T-helper 2 cell (primary cell): ENCODE data around the gene PTH2R.
A peak's percentile ranks its signal among the peaks of the same experiment; 100 is the strongest.
"Not testable (repeated sequence)": the region's sequence is repeated elsewhere in the genome, so short reads cannot be mapped to it uniquely, and the experiment has no call there.

Source experiments
- DNase-seq, 5 experiments: peaks; one replicate each; pipeline versions ENCODE4 v3.0.0 to v3.0.0-alpha.2; 2012 to 2022

The PTH2R gene

DNA sequence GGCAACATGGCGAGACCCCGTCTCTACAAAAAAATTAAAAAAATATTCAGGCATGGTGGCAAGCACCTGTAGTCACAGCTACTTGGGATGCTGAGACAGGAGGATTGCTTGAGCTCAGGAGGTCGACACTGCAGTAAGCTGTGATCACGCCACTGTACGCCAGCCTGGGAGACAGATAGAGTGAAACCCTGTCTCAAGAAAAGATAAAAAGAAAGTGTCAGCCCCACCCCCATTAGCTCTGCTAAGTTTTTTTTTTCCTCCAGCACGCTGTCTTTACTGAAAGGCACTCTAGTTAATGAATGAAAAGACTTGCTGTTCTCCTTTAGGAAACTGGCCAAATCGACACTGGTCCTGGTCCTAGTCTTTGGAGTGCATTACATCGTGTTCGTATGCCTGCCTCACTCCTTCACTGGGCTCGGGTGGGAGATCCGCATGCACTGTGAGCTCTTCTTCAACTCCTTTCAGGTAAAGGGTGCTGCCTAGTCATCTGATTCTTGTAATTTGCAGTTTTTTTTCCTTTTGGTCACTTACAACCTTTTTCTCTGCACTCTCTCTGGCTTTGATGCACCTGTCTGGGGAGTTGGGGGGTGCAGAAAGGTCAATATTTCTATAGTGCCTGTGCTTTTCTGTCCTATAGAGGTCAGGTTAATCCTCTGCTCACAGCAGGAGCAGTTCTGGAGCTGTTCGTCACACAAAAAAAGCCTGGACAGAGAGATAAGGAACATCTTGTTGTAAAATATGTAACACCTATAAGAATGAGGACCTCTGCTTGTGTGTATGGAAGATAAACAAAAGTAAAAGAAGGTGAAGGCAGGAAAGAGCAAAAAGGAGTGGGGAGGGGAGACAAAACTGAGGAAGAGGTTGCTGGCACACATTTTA lies 82.3 kb downstream of the PTH2R start:
- DNase-seq, result no peak

DNA sequence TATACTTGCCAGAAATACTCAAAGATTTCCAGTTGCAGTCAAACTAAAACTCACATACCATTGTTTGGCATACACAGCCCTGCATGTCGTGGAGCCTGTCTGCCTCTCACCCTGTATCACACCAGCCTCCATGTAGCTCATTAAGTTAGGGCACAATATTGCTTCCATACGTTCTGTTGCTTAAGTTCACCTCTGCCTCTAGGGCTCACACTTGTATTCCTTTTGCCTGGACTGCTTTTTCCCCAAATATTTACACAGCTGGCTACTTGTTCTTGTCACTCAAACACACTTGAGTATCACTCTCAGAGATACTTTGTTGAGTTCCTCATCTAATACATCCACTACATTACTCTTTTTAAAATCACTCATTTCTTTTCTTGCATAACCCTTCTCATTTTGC lies 83.1 kb downstream of the PTH2R start:
- DNase-seq, result no peak

DNA sequence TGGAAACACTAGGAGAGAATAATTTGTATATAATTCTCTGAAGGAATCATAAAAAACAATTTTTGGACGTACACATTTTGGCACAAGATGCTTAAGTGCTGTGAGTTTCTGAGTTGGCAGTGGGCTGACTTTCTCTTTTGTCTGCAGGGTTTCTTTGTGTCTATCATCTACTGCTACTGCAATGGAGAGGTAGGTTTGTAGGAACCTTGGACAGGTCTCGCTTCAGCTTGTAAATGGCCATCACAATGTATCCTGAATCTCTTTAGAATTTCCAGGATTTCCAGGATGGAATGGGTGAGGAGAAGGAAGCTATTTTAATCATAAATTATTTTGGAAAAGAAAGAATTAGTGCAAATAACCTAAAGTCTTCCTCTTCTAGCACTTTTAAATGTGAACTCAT lies 83.9 kb downstream of the PTH2R start:
- DNase-seq, result no peak

DNA sequence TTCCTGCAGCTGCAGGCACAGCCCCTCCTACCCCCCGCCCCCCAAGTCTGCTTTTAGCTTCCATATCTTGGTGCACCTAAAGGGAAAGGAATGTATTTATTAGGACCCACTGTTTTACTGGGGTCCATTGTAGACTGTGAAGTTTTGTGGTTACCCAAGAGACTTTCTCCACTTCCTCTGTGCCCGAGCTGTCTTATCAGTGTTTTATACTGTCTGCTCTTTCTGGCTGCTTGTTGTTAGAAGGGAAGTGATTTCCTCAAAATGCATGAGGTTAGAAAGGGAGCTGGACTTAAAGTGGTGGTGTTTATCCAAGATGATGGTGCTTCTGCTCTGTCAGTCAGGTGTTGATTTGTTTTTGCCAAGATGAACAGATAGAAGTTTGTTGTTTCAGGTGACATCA lies 85.0 kb downstream of the PTH2R start:
- no peak for DNase-seq

- DNase-seq, result no peak
Observed at GRCh38 chr2:208492069-208492468, 85.5 kb downstream of the PTH2R start.

DNA sequence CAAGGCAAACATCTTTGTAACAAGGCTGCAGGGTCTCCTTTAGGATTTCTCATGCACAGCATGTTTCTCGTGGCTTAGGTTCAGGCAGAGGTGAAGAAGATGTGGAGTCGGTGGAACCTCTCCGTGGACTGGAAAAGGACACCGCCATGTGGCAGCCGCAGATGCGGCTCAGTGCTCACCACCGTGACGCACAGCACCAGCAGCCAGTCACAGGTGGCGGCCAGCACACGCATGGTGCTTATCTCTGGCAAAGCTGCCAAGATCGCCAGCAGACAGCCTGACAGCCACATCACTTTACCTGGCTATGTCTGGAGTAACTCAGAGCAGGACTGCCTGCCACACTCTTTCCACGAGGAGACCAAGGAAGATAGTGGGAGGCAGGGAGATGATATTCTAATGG lies 86.6 kb downstream of the PTH2R start:
- no peak for DNase-seq

GRCh38 chr2:208496129-208496528 lies 89.5 kb downstream of the PTH2R start:
- no peak for DNase-seq

DNA sequence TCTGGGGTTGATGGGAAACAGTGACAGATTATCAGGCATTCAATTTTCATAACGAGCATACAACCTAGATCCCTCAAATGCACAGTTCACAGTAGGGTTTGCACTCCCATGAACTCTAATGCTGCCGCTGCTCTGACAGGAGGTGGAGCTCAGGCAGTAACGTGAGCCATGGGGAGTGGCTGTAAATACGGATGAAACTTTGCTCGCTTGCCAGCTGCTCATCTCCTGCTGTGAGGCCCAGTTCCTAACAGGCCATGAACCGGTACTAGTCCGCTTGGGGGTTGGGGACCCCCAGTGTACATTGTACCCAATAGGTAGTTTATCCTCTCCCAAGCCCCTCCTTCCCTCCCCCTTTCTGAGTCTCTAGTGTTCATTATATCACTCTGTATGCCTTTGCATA lies 94.6 kb downstream of the PTH2R start:
- no peak for DNase-seq

- DNase-seq, result no peak
Observed at GRCh38 chr2:208502288-208502687, 95.7 kb downstream of the PTH2R start.

- DNase-seq, result not testable (repeated sequence)
Observed at GRCh38 chr2:208505365-208505764, 98.8 kb downstream of the PTH2R start.

DNA sequence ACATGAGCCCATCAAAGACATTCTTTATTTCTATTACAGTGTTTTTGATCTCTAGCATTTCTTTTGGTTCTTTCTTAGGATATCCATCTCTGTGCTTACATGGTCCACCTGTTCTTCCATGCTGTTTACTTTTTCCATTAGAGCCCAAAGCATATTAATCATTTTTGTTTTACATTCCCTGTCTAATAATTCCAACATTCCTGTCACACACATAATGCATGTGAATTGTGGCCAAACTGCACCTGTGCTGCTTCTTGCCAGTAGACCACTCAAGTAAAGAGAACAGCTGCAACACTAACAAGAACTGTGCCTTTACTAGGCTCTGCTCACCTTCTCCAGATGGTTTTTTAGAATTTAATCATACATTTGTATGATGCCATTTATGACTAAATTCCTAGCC lies 103.0 kb downstream of the PTH2R start:
- DNase-seq, result no peak

DNA sequence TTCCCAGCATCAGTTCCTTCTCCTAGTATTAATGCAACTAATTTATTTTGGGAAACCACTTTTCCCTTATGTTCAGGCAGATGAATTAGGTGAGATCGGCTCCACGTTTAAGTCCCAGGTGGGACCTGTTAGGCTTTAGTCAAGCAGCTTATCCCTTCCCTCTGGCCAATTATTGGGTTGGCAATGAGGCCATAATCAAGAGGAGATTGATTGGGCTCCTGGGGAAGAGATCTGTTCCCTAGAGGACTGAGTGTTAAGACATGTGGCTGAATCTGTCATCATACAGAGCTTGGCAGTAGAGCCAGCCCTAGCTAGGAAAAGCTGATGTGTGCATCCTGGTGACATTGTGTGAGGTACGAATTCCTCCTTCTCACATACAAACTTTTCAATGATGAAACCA lies 104.4 kb downstream of the PTH2R start:
- no peak for DNase-seq

GRCh38 chr2:208511573-208511972 lies 105.0 kb downstream of the PTH2R start:
- no peak for DNase-seq

DNA sequence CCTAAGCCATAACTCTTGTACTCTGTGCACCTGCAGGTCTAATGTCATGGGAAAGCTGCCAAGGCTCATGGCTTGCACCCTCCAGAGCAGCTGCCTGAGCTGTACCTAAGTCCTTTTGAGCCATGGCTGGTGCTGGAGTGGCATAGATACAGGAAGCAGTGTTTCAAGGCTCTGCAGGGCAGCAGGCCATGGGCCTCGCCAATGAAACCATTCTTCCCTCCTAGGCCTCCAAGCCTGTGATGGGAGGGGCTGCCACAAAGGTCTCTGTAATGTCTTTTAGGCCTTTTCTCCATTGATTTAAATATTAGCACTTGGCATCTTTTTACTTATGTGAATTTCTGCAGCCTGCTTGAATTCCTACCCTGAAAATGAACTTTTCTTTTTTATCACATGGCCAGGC lies 108.5 kb downstream of the PTH2R start:
- no peak for DNase-seq

DNA sequence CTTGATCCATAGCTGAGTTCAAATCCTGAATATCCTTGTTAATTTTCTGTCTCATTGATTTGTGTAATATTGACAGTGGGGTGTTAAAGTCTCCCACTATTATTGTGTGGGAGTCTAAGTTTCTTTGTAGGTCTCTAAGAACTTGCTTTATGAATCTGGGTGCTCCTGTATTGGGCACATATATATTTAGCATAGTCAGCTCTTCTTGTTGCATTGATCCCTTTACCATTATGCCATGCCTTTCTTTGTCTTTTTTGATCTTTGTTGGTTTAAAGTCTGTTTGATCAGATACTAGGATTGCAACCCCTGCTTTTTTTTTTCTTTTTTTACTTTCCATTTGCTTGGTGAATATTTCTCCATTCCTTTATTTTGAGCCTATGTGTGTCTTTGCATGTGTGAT lies 116.5 kb downstream of the PTH2R start:
- not testable (repeated sequence) for DNase-seq

DNA sequence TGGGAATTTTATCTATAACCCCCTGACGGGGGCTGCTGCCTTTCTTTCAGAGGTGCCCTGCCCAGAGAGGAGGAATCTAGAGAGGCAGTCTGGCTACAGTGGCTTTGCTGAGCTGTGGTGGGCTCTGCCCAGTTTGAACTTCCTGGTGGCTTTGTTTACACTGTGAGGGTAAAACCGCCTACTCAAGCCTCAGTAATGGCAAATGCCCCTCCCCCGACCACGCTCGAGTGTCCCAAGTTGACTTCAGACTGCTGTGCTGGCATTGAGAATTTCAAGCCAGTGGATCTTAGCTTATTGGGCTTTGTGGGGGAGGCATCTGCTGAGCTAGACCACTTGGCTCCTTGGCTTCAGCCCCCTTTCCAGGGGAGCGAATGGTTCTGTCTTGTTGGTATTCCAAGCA lies 118.6 kb downstream of the PTH2R start:
- not testable (repeated sequence) for DNase-seq

- DNase-seq, result no peak
Observed at GRCh38 chr2:208529796-208530195, 123.2 kb downstream of the PTH2R start.

DNA sequence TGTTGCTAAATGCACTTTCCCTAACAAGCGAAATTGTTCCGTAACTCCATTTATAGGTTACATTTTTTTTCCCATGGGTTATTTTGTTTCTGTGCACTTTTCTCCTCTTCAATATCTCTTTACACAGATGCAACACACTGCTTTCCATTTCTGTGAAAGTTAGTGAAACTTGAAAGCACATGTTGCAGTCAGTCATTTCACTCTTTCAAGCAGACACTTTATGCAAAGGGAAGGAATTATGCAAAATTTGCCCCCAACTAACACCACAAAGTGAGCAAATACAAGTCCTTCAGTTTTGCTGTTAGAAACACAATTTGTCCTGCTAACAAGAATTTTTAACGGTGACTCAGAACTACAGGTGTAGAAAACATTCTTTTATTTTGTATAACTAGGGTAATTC lies 124.8 kb downstream of the PTH2R start:
- DNase-seq, result no peak

DNA sequence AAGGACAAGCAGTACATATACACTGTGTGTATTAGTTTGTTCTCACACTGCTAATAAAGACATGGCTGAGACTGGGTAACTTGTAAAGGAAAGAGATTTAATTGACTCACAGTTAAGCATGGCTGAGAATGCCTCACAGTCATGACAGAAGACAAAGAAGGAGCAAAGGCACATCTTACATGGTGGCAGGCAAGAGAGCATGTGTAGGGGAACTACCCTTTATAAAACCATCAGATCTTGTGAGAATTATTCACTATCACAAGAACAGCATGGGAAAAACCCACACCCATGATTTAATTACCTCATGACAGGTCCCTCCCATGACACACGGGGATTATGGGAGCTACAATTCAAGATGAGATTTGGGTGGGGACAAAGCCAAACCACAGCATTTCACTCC lies 129.0 kb downstream of the PTH2R start:
- not testable (repeated sequence) for DNase-seq

DNA sequence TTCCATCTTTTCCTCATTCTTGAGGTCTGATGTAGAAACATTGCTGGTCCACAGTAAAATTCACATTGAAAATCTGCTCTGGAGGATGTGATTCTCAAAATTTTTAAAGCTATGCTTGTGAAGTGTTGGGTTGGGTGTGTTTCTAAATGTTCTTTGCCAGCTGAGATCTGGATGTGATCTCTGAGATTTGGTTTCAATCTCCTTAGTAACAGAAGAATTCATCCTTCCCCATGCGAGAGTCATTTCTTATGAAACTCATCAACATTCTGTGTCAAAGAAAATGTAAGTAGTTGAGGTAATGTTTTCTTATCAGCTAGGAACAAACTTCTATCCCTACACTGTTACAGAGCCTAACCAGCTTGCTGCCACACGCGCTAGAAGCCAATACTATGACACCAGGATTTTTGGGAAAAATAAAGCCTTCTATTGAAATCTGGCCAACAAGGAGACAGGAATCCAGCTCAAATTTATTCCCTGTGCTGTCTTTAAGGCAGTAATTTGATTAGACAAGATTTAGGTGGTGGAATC lies 134.9 kb downstream of the PTH2R start:
- DNase-seq, result peak in 1 of 5 experiments; percentile 39

DNA sequence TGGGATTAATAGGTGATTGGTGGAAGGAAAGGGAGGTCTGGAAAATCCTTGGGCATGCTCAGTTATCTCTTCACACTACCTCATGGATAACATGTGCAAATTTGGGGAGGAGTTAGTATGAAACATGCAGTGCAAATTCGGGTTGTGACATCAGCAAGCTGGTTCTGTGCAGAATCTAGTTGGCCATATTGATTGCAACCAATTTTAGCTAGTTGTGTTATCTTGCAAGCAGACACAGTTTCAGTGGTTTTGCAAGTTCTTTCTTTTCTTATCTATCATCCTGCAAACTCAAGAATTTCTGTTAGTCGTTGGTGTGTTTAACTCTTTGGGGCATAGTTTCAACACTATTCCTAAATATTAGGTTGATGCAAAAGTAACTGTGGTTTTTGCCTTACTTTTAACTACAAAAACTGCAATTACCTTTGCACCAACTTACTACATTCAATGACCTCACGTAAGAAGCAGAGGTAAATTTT lies 135.4 kb downstream of the PTH2R start:
- DNase-seq, result peak in 1 of 5 experiments; percentile 81

DNA sequence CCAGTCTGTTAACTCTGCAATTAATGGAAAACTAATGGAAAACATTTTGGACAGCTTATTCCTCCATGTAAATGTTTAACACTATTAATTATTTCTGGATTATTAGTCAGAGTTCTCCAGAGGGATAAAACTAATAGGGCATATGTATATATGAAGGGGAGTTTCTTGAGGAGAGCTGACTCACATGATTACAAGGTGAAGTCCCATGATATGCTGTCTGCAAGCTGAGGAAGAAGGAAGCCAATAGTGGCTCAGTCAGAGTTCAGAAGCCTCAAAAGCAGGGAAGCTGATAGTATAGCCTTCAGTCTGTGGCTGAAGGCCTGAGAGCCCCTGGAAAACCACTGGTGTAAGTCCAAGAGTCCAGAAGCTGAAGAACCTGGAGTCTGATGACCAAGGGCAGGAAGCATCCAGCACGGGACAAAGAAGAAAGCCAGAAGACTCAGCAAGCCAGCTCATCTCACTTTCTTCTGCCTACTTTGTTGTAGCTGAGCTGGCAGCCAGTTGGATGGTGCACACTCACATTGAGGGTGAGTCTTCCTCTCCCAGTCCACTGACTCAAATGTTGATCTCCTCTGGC lies 136.0 kb downstream of the PTH2R start:
- DNase-seq, result peak in 1 of 5 experiments; percentile 63
